Endothelial cell of umbilical vein (primary cell): ENCODE data around the gene RPS19. TPM values are rescaled to one million over a fixed set of nuclear protein-coding genes. Genes with fewer than 3 reads are reported as not detected.

Experiments
- BruUV-seq: library from RNA; stranded (reverse); fragments of 400-500 nt; replicated peaks from 2 replicates; lab custom pipeline; 2021; lab: Mats Ljungman, UMichigan
- CTCF ChIA-PET: fragments of 300-600, 350-600 bp; sonication (Branson Sonifier 250); formaldehyde crosslinking; loops from one replicate; lab custom pipeline; 2021; ENCODE audit warnings: antibody characterized with exemption, inconsistent platforms; lab: Charles Lee
- POLR2A ChIA-PET: fragments of 300-600, 350-600 bp; sonication (Branson Sonifier 250); formaldehyde crosslinking; loops from one replicate; lab custom pipeline; 2021; ENCODE audit warnings: antibody characterized with exemption, inconsistent platforms; lab: Charles Lee
- DNase-seq: peaks from one replicate; pipeline ENCODE4 v3.0.0-alpha.2; 2011; ENCODE audit warnings: low read depth, low spot score
- FAIRE-seq: peaks from 2 replicates; lab custom pipeline; 2011; peaks lifted over from hg19 to GRCh38; lab: Jason Lieb, UNC
- H2AFZ ChIP-seq: 2 replicates; pipeline ENCODE4 v1.6.0; 2012; ENCODE audit warnings: low read depth, low read length, control low read depth, inconsistent platforms
- H3K27ac ChIP-seq: 2 replicates; pipeline ENCODE4 v1.5.1; 2011; ENCODE audit warnings: low read depth, mild to moderate bottlenecking, control low read depth, low read length, moderate library complexity; ENCODE audit not compliant: insufficient read depth
- H3K27me3 ChIP-seq, 2 experiments: 2 replicates each; pipeline versions ENCODE4 v1.6.0 to v1.6.1; 2011; ENCODE audit warnings: low read length in 2 of 2, mixed read lengths in 1 of 2; ENCODE audit not compliant: control insufficient read depth in 2 of 2, insufficient read depth in 2 of 2
- H3K36me3 ChIP-seq, 2 experiments: 2 replicates in 1 of 2; 3 replicates in 1 of 2; pipeline ENCODE4 v1.5.1; 2011; ENCODE audit warnings: low read length in 2 of 2, mild to moderate bottlenecking in 1 of 2, moderate library complexity in 1 of 2; ENCODE audit not compliant: control insufficient read depth in 2 of 2, insufficient read depth in 2 of 2; ENCODE audit errors: extremely low read depth in 1 of 2
- H3K4me1 ChIP-seq: 3 replicates; pipeline ENCODE4 v1.5.1; 2011; ENCODE audit warnings: mild to moderate bottlenecking, low read length; ENCODE audit not compliant: control insufficient read depth, insufficient read depth; ENCODE audit errors: extremely low read depth
- H3K4me2 ChIP-seq: 2 replicates; pipeline ENCODE4 v1.6.1; 2011; ENCODE audit warnings: low read length, control low read depth, mixed read lengths; ENCODE audit not compliant: insufficient read depth
- H3K4me3 ChIP-seq, 3 experiments: fragments of 200-600 bp in 1 of 3; sonication (generic), shearing (Covaris generic) in 1 of 3; replicated peaks in 1 of 3; 2 replicates each; pipeline ENCODE4 v1.5.1; 2011 to 2016; ENCODE audit warnings: control low read depth in 3 of 3, low read length in 3 of 3, mild to moderate bottlenecking in 2 of 3, inconsistent platforms in 1 of 3, low read depth in 1 of 3, moderate library complexity in 1 of 3; ENCODE audit not compliant: insufficient read depth in 1 of 3
- H3K79me2 ChIP-seq: 2 replicates; pipeline ENCODE4 v1.6.0; 2012; ENCODE audit warnings: low read length, inconsistent platforms; ENCODE audit not compliant: control insufficient read depth, insufficient read depth
- H3K9ac ChIP-seq: replicated peaks from 2 replicates; pipeline ENCODE3; 2011; ENCODE audit warnings: low read length, control low read depth; ENCODE audit not compliant: insufficient read depth; ENCODE audit errors: extremely low read depth
- H3K9me1 ChIP-seq: replicated peaks from 3 replicates; pipeline ENCODE4 v1.6.0; 2011; ENCODE audit warnings: mild to moderate bottlenecking, low read length; ENCODE audit not compliant: control insufficient read depth, insufficient read depth; ENCODE audit errors: extremely low read depth
- H3K9me3 ChIP-seq: replicated peaks from 2 replicates; pipeline ENCODE4 v1.5.1; 2012; ENCODE audit warnings: low read length, inconsistent platforms; ENCODE audit not compliant: control insufficient read depth, insufficient read depth
- H4K20me1 ChIP-seq: replicated peaks from 2 replicates; pipeline ENCODE3; 2011; ENCODE audit warnings: mild to moderate bottlenecking, low read length; ENCODE audit not compliant: control insufficient read depth, insufficient read depth; ENCODE audit errors: extremely low read depth
- EZH2 ChIP-seq: IDR thresholded peaks from 2 replicates; pipeline ENCODE4 v1.6.1; 2012; ENCODE audit warnings: borderline replicate concordance, low read depth, mild to moderate bottlenecking, moderate library complexity, low read length, inconsistent platforms; ENCODE audit not compliant: severe bottlenecking
- FOS ChIP-seq: IDR thresholded peaks from 2 replicates; pipeline ENCODE4 v1.6.1; 2011; ENCODE audit warnings: mild to moderate bottlenecking, low read length, moderate library complexity, borderline replicate concordance; ENCODE audit not compliant: insufficient read depth
- GATA2 ChIP-seq: IDR thresholded peaks from 2 replicates; pipeline ENCODE4 v1.7.0; 2011; ENCODE audit warnings: low read depth, mild to moderate bottlenecking, moderate library complexity, mixed read lengths, low read length; ENCODE audit not compliant: insufficient read length, insufficient read depth
- JUN ChIP-seq: IDR thresholded peaks from 2 replicates; pipeline ENCODE4 v1.6.1; 2011; ENCODE audit warnings: borderline replicate concordance, low read depth; ENCODE audit not compliant: insufficient read length, insufficient read depth
- MYC ChIP-seq: IDR thresholded peaks from one replicate; pipeline ENCODE4 v1.6.1; 2011; ENCODE audit warnings: mild to moderate bottlenecking, low read depth, low read length
- POLR2A ChIP-seq: IDR thresholded peaks from 2 replicates; pipeline ENCODE4 v1.6.1; 2012; ENCODE audit warnings: low read depth, mild to moderate bottlenecking, control low read depth, low read length
- POLR2AphosphoS5 ChIP-seq: IDR thresholded peaks from 2 replicates; pipeline ENCODE4 v1.6.1; 2012; ENCODE audit warnings: low read depth, mild to moderate bottlenecking, control low read depth, low read length, moderate library complexity; ENCODE audit not compliant: insufficient read depth
- dilution Hi-C: fragments of 300-500 bp; cut with MboI; formaldehyde crosslinking; loops from one replicate; pipeline ENCODE4 v1.15.0; 2019; ENCODE audit warnings: low sequenced_read_pairs; ENCODE audit not compliant: extremely low pct_ligation_motif_present
- intact Hi-C: fragments of 100-400 bp; cut with micrococcal nuclease; formaldehyde crosslinking; loops from one replicate; pipeline ENCODE4 v1.10.0; 2022
- polyA plus RNA-seq, 4 experiments: library from polyadenylated mRNA; depleted of rRNA in 3 of 4; stranded (reverse) in 3 of 4; unstranded in 1 of 4; fragments of >200 nt; gene quantifications; 2 replicates each; pipeline versions ENCODE4 v1.2.1 to v1.2.3, GENCODE V29; 2011 to 2012; ENCODE audit warnings: missing spikeins in 1 of 4
- total RNA-seq: library from RNA; stranded (reverse); gene quantifications from 2 replicates; pipeline ENCODE4 v1.2.3, GENCODE V29; 2021
- TF ChIP-seq, protein P1 (sequence below), 2 donors: IDR thresholded peaks; 1 replicate in 1 of 2; 2 replicates in 1 of 2; pipeline ENCODE4 v1.5.1; 2011; ENCODE audit warnings: low read length in 2 of 2, mild to moderate bottlenecking in 2 of 2, moderate library complexity in 2 of 2, control low read depth in 1 of 2, inconsistent platforms in 1 of 2, low read depth in 1 of 2; ENCODE audit not compliant: insufficient read depth in 1 of 2; ENCODE audit errors: extremely low read depth in 1 of 2
- TF ChIP-seq, protein P2 (sequence below): IDR thresholded peaks from 2 replicates; pipeline ENCODE4 v1.6.1; 2011; ENCODE audit not compliant: insufficient read depth, insufficient read length

Gene RPS19
- total and polyA plus RNA-seq, 2 donors (not counting 3 experiments of a cell fraction or from before 2014, with no cell fraction given) = 2,234 to 4,353 TPM

DNA sequence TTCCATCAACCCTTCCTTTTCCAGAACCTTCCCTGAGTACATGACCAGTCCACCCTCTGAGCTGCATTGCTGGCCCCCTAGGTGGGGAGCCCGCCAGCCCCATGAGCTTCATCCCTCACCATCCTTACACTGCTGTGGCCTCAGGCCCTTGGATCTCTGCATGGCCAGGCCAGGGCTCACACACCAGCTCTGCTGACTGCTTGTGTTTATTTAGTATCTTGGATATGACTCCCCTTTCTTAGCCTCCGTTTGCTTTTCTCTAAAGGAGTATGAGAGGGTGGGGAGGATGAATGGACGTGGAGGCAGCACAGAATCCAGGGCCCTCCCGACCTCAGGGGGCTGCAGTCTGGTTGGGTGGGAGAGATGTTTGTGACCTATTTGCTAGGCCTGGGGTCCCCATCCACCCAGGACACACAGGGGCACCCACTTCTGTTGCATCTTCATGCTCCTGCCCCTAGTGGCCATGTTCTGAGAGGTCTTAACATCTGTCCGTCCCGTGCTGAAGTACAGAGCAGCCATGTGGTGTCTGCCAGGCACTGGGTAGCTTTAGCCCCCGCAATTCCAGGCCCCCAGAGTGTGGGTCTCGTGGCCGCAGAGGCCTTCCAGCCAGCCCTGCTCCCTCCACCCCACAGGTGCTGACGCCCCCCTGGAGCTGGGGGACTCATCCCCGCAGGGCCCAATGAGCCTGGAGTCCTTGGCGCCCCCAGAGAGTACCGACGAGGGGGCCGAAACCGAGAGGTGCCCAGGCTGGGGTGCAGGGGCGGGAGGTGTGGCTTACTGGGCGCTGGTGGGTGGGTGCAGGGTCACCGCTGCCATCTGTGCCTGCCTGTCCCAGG, 35.9 kb downstream of the RPS19 start:
- H3K36me3 ChIP-seq = peaks cover 5 to 38% of the 10 kb centered on the region in 2 experiments
- no peak overlapping the region for H3K4me2 ChIP-seq
- intact Hi-C loops (no loop called here), dilution Hi-C loops (no loop called here)
- POLR2A ChIA-PET = no interaction called here
- H3K9me1 ChIP-seq = no peaks in the 10 kb centered on the region
- no peak overlapping the region for H3K27ac ChIP-seq
- FAIRE-seq (no peak), DNase-seq (no peak)
- H3K79me2 ChIP-seq = no peaks in the 10 kb centered on the region
- no peaks in the 10 kb centered on the region for H4K20me1 ChIP-seq
- H2AFZ ChIP-seq = no peak overlapping the region
- H3K4me3 ChIP-seq = no peak overlapping the region
- H3K4me1 ChIP-seq = no peaks in the 10 kb centered on the region
- BruUV-seq = no TSS peak
- H3K9ac ChIP-seq = no peak overlapping the region
- CTCF ChIA-PET = interaction anchor here (0.6 to 1.2 kb wide), 2 partner anchors 9 to 88 kb away, joined by 3 to 5 read pairs; no protein-coding TSS in a partner anchor
- H3K9me3 ChIP-seq = no peaks in the 10 kb centered on the region
- H3K27me3 ChIP-seq = no peaks in the 10 kb centered on the region
- TF ChIP-seq, protein P1, sequence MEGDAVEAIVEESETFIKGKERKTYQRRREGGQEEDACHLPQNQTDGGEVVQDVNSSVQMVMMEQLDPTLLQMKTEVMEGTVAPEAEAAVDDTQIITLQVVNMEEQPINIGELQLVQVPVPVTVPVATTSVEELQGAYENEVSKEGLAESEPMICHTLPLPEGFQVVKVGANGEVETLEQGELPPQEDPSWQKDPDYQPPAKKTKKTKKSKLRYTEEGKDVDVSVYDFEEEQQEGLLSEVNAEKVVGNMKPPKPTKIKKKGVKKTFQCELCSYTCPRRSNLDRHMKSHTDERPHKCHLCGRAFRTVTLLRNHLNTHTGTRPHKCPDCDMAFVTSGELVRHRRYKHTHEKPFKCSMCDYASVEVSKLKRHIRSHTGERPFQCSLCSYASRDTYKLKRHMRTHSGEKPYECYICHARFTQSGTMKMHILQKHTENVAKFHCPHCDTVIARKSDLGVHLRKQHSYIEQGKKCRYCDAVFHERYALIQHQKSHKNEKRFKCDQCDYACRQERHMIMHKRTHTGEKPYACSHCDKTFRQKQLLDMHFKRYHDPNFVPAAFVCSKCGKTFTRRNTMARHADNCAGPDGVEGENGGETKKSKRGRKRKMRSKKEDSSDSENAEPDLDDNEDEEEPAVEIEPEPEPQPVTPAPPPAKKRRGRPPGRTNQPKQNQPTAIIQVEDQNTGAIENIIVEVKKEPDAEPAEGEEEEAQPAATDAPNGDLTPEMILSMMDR (IDR thresholded peaks at IDR 0.05; ENCODE audit: extremely low read depth in 1 of 2, insufficient read depth in 1 of 2, low read depth in 1 of 2, low read length in 2 of 2) = peak; percentile 9 to 13
- no peak for TF ChIP-seq EZH2

- TF ChIP-seq POLR2AphosphoS5 = no peak
- TF ChIP-seq POLR2A = no peak
- TF ChIP-seq, protein P2, sequence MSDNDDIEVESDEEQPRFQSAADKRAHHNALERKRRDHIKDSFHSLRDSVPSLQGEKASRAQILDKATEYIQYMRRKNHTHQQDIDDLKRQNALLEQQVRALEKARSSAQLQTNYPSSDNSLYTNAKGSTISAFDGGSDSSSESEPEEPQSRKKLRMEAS = no peak
- no peak for TF ChIP-seq JUN
- no peak for TF ChIP-seq FOS
- no peak for TF ChIP-seq MYC
- TF ChIP-seq, protein P1 (IDR thresholded peaks at IDR 0.05; ENCODE audit: extremely low read depth in 1 of 2, insufficient read depth in 1 of 2, low read depth in 1 of 2, low read length in 2 of 2) = no peak
- TF ChIP-seq GATA2 = no peak
- Histone ChIP-seq H2AFZ (no peak overlapping the region), H3K4me3 (no peak overlapping the region), H3K36me3 (peaks cover 5 to 38% of the 10 kb centered on the region in 2 experiments), H4K20me1 (no peaks in the 10 kb centered on the region), H3K9me3 (no peaks in the 10 kb centered on the region), H3K4me2 (no peak overlapping the region), H3K79me2 (no peaks in the 10 kb centered on the region), H3K9me1 (no peaks in the 10 kb centered on the region), H3K27ac (no peak overlapping the region), H3K4me1 (no peaks in the 10 kb centered on the region), H3K27me3 (no peaks in the 10 kb centered on the region), H3K9ac (no peak overlapping the region)
- no peak for FAIRE-seq
- intact Hi-C loops (no loop called here), dilution Hi-C loops (no loop called here)
- DNase-seq = no peak
- BruUV-seq = no TSS peak
- POLR2A ChIA-PET = no interaction called here
- CTCF ChIA-PET = interaction anchor here (0.6 kb wide), 1 partner anchor 87 kb away, joined by 5 read pairs; no protein-coding TSS in a partner anchor
Observed at GRCh38 chr19:41896581-41896942, 36.5 kb downstream of the RPS19 start.
